Spleen (tissue), 11 donors: ENCODE measurements around the gene PAPPA. TPM values are rescaled to one million over a fixed set of nuclear protein-coding genes. Genes with fewer than 3 reads are reported as not detected.

ENCODE experiments used
- DNase-seq: peaks from one replicate; pipeline ENCODE4 v3.0.0-alpha.2; 2020
- H3K27ac ChIP-seq, 8 donors: fragments of 200-600 bp; sonication (generic) in 7 of 8; 1 replicate in 4 of 8; 2 replicates in 4 of 8; pipeline versions ENCODE4 v1.5.0 to v1.8.0; 2016 to 2021; ENCODE audit warnings: inconsistent platforms in 4 of 8, mild to moderate bottlenecking in 4 of 8, moderate library complexity in 1 of 8
- H3K27me3 ChIP-seq, 7 donors: fragments of 200-600 bp; sonication (generic) in 6 of 7; replicated peaks in 1 of 7; 1 replicate in 4 of 7; 2 replicates in 3 of 7; pipeline versions ENCODE4 v1.5.0 to v1.8.0; 2016 to 2021; ENCODE audit warnings: inconsistent platforms in 3 of 7, mild to moderate bottlenecking in 1 of 7
- H3K36me3 ChIP-seq, 6 donors: fragments of 200-600 bp; sonication (generic) in 5 of 6; 1 replicate in 4 of 6; 2 replicates in 2 of 6; pipeline versions ENCODE4 v1.5.0 to v1.8.0; 2016 to 2021; ENCODE audit warnings: inconsistent platforms in 2 of 6
- H3K4me1 ChIP-seq, 6 donors: fragments of 200-600 bp; sonication (generic) in 5 of 6; 1 replicate in 3 of 6; 2 replicates in 3 of 6; pipeline versions ENCODE4 v1.5.0 to v1.8.0; 2016 to 2021; ENCODE audit warnings: inconsistent platforms in 3 of 6
- H3K4me3 ChIP-seq, 8 donors: fragments of 200-600 bp; sonication (generic) in 7 of 8; 1 replicate in 4 of 8; 2 replicates in 4 of 8; pipeline versions ENCODE4 v1.5.0 to v1.8.0; 2016 to 2021; ENCODE audit warnings: inconsistent platforms in 4 of 8, mild to moderate bottlenecking in 4 of 8, moderate library complexity in 2 of 8
- H3K9me3 ChIP-seq, 8 donors: fragments of 200-600 bp; sonication (generic) in 7 of 8; 1 replicate in 4 of 8; 2 replicates in 4 of 8; pipeline versions ENCODE4 v1.5.0 to v1.8.0; 2016 to 2021; ENCODE audit warnings: inconsistent platforms in 4 of 8
- POLR2A ChIP-seq, 3 donors: fragments of 450-650 bp; IDR thresholded peaks; one replicate each; pipeline ENCODE4 v1.5.1; 2017; ENCODE audit warnings: antibody characterized with exemption in 3 of 3, mild to moderate bottlenecking in 1 of 3
- POLR2AphosphoS5 ChIP-seq, 3 donors: sonication (generic); formaldehyde crosslinking; IDR thresholded peaks; one replicate each; pipeline ENCODE4 v1.5.1; 2017; ENCODE audit warnings: antibody characterized with exemption in 3 of 3
- WGBS, 5 donors: extraction: QIAGEN DNeasy Blood & Tissue Kit in 3 of 5; methylation state at CpG; one replicate each; pipeline versions ENCODE4 v1.1.5 to v1.1.7; 2013 to 2018; 5-methylcytosine and 5-hydroxymethylcytosine counted together
- intact Hi-C: fragments of 100-400 bp; cut with DNase I; formaldehyde crosslinking; loops from one replicate; pipeline ENCODE4 v1.15.0; 2023; ENCODE audit warnings: low total_unique reads
- polyA plus RNA-seq, 3 donors: library from polyadenylated mRNA; stranded (reverse); fragments of 200-250 nt; gene quantifications; one replicate each; pipeline ENCODE4 v1.2.1, GENCODE V29; 2013
- total RNA-seq, 7 donors: library from RNA; depleted of rRNA in 3 of 7; stranded (reverse); fragments of >200 nt in 3 of 7; fragmentation: NEBNext Ultra II Directional in 4 of 7; extraction: Animal tissue kit (Norgen Biotek cat#: 25700) in 4 of 7; gene quantifications; one replicate each; pipeline versions ENCODE4 v1.1.0 to v1.2.1, GENCODE V29; 2016 to 2021
- TF ChIP-seq, protein P1 (sequence below), 11 experiments: fragments of 200-600 bp in 7 of 11; fragments of 450-650 bp in 4 of 11; sonication (generic) in 4 of 11; IDR thresholded peaks in 8 of 11; conservative IDR thresholded peaks in 3 of 11; 1 replicate in 7 of 11; 2 replicates in 4 of 11; pipeline versions ENCODE4 v1.4.0 to v1.8.0; 2016 to 2021; ENCODE audit warnings: antibody characterized with exemption in 11 of 11, inconsistent platforms in 4 of 11, mild to moderate bottlenecking in 1 of 11
- donor health status: healthy with polysubstance abuse.
- donor health status: DM: no; HTN: no; CAD: no; lungs with moderate emphysema.
- donor health status: DM: no; HTN: no; CAD: no.
- donor health status: Bipolar disorder and iron deficiency.
- donor health status: healthy.
- donor health status: DM: no; HTN: no; CAD: no.
- donor health status: DM: yes; HTN: yes; CAD: no.

Gene PAPPA
- total and polyA plus RNA-seq, 10 donors: 0.13 to 1.4 (median 0.45) TPM

DNA sequence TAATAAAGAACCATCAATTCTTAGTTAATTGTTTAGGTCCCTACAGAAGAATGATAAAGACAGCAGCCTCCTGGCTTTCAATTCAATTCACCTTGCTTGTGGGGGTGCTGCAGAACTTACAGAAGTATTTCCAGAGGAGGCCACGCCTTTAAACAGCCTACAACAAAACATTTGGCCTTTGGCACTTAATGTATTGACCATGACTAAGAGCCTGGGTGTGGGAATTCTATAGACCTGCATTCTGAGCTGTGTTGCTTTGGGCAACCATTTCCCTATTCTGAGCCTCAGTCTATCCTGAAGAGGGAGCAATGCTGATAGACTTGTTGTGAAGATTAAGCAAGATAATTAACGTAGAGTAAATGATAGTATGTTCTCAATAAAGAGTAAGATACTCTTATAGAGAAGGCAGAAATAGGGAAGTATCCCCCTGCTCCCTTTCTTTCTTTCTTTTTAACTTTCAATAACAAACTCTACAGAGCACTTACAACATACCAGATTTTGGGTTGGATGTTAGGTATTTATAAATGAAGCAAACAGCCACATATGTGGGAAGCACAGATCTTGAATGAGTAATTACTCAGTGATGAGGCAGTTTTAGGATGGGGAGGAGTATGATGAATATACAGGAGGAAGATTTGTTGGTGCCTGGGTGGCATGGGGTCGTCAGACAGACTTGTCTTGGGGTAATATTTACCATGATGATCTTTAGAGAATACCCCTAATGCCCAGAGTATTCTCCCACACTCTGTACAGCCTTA, 28.4 kb downstream of the PAPPA start:
- no peak for DNase-seq
- intact Hi-C loops: no loop called here
- H3K4me1 ChIP-seq: no peaks in the 10 kb centered on the region
- H3K4me3 ChIP-seq: no peak overlapping the region
- no peaks in the 10 kb centered on the region for H3K36me3 ChIP-seq
- H3K9me3 ChIP-seq: no peaks in the 10 kb centered on the region
- no peaks in the 10 kb centered on the region for H3K27me3 ChIP-seq
- TF ChIP-seq POLR2AphosphoS5 (IDR thresholded peaks at IDR 0.05): no peak
- TF ChIP-seq, protein P1, sequence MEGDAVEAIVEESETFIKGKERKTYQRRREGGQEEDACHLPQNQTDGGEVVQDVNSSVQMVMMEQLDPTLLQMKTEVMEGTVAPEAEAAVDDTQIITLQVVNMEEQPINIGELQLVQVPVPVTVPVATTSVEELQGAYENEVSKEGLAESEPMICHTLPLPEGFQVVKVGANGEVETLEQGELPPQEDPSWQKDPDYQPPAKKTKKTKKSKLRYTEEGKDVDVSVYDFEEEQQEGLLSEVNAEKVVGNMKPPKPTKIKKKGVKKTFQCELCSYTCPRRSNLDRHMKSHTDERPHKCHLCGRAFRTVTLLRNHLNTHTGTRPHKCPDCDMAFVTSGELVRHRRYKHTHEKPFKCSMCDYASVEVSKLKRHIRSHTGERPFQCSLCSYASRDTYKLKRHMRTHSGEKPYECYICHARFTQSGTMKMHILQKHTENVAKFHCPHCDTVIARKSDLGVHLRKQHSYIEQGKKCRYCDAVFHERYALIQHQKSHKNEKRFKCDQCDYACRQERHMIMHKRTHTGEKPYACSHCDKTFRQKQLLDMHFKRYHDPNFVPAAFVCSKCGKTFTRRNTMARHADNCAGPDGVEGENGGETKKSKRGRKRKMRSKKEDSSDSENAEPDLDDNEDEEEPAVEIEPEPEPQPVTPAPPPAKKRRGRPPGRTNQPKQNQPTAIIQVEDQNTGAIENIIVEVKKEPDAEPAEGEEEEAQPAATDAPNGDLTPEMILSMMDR (IDR thresholded peaks at IDR 0.05 in 8 of 11, conservative IDR thresholded peaks at IDR 0.05 in 3 of 11): no peak
- no peak for TF ChIP-seq POLR2A (IDR thresholded peaks at IDR 0.05)
- WGBS, 5 donors: 41 to 56% (median 53%) methylated on average over 3 of the region's 3 CpGs
- no peak overlapping the region for H3K27ac ChIP-seq

DNA sequence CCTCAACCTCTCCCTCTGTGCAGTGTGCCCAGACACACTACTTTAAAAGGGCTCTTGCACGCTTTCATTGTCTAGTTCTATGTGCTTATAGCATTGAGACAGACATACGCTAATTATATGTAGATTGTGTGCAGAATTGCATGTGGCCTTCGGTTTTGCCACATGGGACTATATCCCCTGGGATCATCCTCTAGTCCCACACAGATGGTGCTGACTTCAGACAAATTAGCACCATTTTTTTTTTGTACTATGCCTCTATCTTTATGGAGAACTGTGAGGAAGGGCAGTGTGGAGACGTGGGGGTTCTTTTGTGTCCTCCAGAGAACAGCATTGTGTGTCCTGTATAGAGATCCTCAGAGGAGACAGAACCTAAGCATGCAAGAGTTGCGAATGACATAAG, 29.3 kb downstream of the PAPPA start:
- no peak overlapping the region for H3K4me3 ChIP-seq
- TF ChIP-seq, protein P1 (IDR thresholded peaks at IDR 0.05 in 8 of 11, conservative IDR thresholded peaks at IDR 0.05 in 3 of 11): no peak
- no peak for TF ChIP-seq POLR2A (IDR thresholded peaks at IDR 0.05)
- no peak for TF ChIP-seq POLR2AphosphoS5 (IDR thresholded peaks at IDR 0.05)
- H3K4me1 ChIP-seq: no peaks in the 10 kb centered on the region
- H3K36me3 ChIP-seq: no peaks in the 10 kb centered on the region
- H3K9me3 ChIP-seq: no peaks in the 10 kb centered on the region
- no peak for DNase-seq
- no peak overlapping the region for H3K27ac ChIP-seq
- H3K27me3 ChIP-seq: no peaks in the 10 kb centered on the region
- intact Hi-C loops: no loop called here
- 71 to 83% (median 76%) methylated on average over 5 of the region's 5 CpGs for WGBS, 5 donors

DNA sequence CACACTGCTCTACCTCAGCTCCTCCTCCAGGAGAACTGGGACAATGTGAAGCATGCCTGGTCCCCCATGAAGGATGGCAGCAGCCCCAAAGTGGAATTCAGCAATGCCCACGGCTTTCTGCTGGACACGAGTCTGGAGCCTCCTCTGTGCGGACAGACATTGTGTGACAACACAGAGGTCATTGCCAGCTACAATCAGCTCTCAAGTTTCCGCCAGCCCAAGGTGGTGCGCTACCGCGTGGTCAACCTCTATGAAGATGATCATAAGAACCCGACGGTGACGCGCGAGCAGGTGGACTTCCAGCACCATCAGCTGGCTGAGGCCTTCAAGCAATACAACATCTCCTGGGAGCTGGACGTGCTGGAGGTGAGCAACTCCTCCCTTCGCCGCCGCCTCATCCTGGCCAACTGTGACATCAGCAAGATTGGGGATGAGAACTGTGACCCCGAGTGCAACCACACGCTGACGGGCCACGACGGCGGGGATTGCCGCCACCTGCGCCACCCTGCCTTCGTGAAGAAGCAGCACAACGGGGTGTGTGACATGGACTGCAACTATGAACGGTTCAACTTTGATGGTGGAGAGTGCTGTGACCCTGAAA, 34.1 kb downstream of the PAPPA start:
- WGBS, 5 donors: 93 to 98% (median 94%) methylated on average over 23 to 27 of the region's 27 CpGs

DNA sequence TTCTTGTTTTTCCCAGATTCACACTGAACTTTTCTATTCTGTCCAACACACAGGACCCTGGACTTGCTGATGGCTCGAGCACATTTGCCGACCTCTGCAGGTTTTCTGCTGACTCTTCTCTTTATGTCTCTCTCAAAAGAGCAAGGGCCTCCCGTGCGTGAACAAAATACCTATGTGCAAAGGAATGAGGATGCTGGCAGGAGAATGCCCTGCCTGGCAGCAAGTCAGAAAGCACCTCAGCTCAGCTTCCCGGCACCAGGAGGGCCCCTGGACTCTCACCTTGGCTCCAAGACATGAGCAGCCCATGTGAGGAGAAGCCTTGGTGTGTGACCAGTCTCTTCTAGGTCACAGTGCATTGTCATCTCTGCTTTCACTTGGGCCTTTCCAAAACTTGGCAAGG, 36.1 kb downstream of the PAPPA start:
- intact Hi-C loops: no loop called here
- Histone ChIP-seq H3K4me3 (no peak overlapping the region), H3K27me3 (no peaks in the 10 kb centered on the region), H3K27ac (no peak overlapping the region), H3K4me1 (no peaks in the 10 kb centered on the region), H3K36me3 (no peaks in the 10 kb centered on the region), H3K9me3 (no peaks in the 10 kb centered on the region)
- TF ChIP-seq POLR2A (IDR thresholded peaks at IDR 0.05) (no peak), POLR2AphosphoS5 (IDR thresholded peaks at IDR 0.05) (no peak)
- TF ChIP-seq, protein P1 (IDR thresholded peaks at IDR 0.05 in 8 of 11, conservative IDR thresholded peaks at IDR 0.05 in 3 of 11): no peak
- WGBS, 5 donors: 67 to 91% (median 78%) methylated on average over 5 of the region's 5 CpGs
- no peak for DNase-seq

More for the DNA sequence above, 34.1 kb downstream of the PAPPA start:
- Histone ChIP-seq H3K4me1 (no peaks in the 10 kb centered on the region), H3K36me3 (no peaks in the 10 kb centered on the region), H3K27me3 (no peaks in the 10 kb centered on the region), H3K27ac (no peak overlapping the region), H3K4me3 (no peak overlapping the region), H3K9me3 (no peaks in the 10 kb centered on the region)
- peak; percentile 60 for DNase-seq
- intact Hi-C loops: no loop called here
- TF ChIP-seq, protein P1 (IDR thresholded peaks at IDR 0.05 in 8 of 11, conservative IDR thresholded peaks at IDR 0.05 in 3 of 11): no peak
